Fibroblast of lung (primary cell): ENCODE measurements around the gene CLDN14. TPM values are rescaled to one million over a fixed set of nuclear protein-coding genes. Genes with fewer than 3 reads are reported as not detected.

Source experiments
- DNase-seq, 2 donors: peaks; one replicate each; pipeline versions ENCODE4 v3.0.0 to v3.0.0-alpha.2; 2010; ENCODE audit warnings: low read depth in 2 of 2
- H2AFZ ChIP-seq: 2 replicates; pipeline ENCODE4 v1.5.1; 2012; ENCODE audit warnings: low read length, control low read depth, inconsistent platforms
- H3K27ac ChIP-seq: 2 replicates; pipeline ENCODE4 v1.5.1; 2011; ENCODE audit warnings: low read length, control low read depth; ENCODE audit not compliant: insufficient read depth
- H3K27me3 ChIP-seq: 2 replicates; pipeline ENCODE4 v1.5.1; 2011; ENCODE audit warnings: mild to moderate bottlenecking, low read length; ENCODE audit not compliant: control insufficient read depth, insufficient read depth
- H3K36me3 ChIP-seq: 2 replicates; pipeline ENCODE4 v1.5.1; 2011; ENCODE audit warnings: low read length; ENCODE audit not compliant: control insufficient read depth, insufficient read depth
- H3K4me1 ChIP-seq: 2 replicates; pipeline ENCODE4 v1.5.1; 2011; ENCODE audit warnings: low read length; ENCODE audit not compliant: control insufficient read depth, insufficient read depth; ENCODE audit errors: extremely low read depth
- H3K4me2 ChIP-seq: 2 replicates; pipeline ENCODE4 v1.5.1; 2011; ENCODE audit warnings: low read length, control low read depth; ENCODE audit not compliant: insufficient read depth; ENCODE audit errors: extremely low read depth
- H3K4me3 ChIP-seq, 4 experiments: fragments of 200-600 bp in 1 of 4; sonication (generic) in 1 of 4; replicated peaks in 1 of 4; 2 replicates each; pipeline ENCODE4 v1.5.1; 2011 to 2016; ENCODE audit warnings: low read length in 4 of 4, low read depth in 3 of 4, mild to moderate bottlenecking in 3 of 4, control low read depth in 2 of 4, inconsistent platforms in 1 of 4, mixed read lengths in 1 of 4; ENCODE audit not compliant: insufficient read depth in 1 of 4; ENCODE audit errors: control extremely low read depth in 1 of 4
- H3K79me2 ChIP-seq: 2 replicates; pipeline ENCODE4 v1.5.1; 2012; ENCODE audit warnings: mild to moderate bottlenecking, low read length, inconsistent platforms; ENCODE audit not compliant: control insufficient read depth, insufficient read depth
- H3K9ac ChIP-seq: 2 replicates; pipeline ENCODE4 v1.5.1; 2011; ENCODE audit warnings: mild to moderate bottlenecking, low read length, control low read depth; ENCODE audit not compliant: insufficient read depth
- H3K9me3 ChIP-seq: 2 replicates; pipeline ENCODE4 v1.5.1; 2012; ENCODE audit warnings: low read depth, low read length; ENCODE audit not compliant: control insufficient read depth, insufficient read depth
- H4K20me1 ChIP-seq: 2 replicates; pipeline ENCODE4 v1.5.1; 2011; ENCODE audit warnings: low read length; ENCODE audit not compliant: control insufficient read depth, insufficient read depth; ENCODE audit errors: extremely low read depth
- EZH2 ChIP-seq: IDR thresholded peaks from 2 replicates; pipeline ENCODE4 v1.5.1; 2012; ENCODE audit warnings: low read length, control low read depth, mild to moderate bottlenecking; ENCODE audit errors: missing control alignments
- polyA plus RNA-seq, 2 donors: library from polyadenylated mRNA; depleted of rRNA in 1 of 2; stranded (reverse) in 1 of 2; unstranded in 1 of 2; fragments of >200 nt; gene quantifications; 2 replicates each; pipeline ENCODE4 v1.2.1, GENCODE V29; 2011 to 2012; ENCODE audit warnings: missing spikeins in 1 of 2
- total RNA-seq: library from RNA; depleted of rRNA; stranded (reverse); fragments of >200 nt; gene quantifications from 2 replicates; pipeline ENCODE4 v1.2.1, GENCODE V29; 2014
- TF ChIP-seq, protein P1 (sequence below), 2 donors: IDR thresholded peaks in 1 of 2; conservative IDR thresholded peaks in 1 of 2; 1 replicate in 1 of 2; 2 replicates in 1 of 2; pipeline ENCODE4 v1.5.1; 2011 to 2012; ENCODE audit warnings: low read length in 2 of 2, control low read depth in 1 of 2, inconsistent platforms in 1 of 2, low read depth in 1 of 2, mild to moderate bottlenecking in 1 of 2

Gene CLDN14
- total and polyA plus RNA-seq, 2 donors (not counting 1 experiment from before 2014, with no cell fraction given), result not detected

DNA sequence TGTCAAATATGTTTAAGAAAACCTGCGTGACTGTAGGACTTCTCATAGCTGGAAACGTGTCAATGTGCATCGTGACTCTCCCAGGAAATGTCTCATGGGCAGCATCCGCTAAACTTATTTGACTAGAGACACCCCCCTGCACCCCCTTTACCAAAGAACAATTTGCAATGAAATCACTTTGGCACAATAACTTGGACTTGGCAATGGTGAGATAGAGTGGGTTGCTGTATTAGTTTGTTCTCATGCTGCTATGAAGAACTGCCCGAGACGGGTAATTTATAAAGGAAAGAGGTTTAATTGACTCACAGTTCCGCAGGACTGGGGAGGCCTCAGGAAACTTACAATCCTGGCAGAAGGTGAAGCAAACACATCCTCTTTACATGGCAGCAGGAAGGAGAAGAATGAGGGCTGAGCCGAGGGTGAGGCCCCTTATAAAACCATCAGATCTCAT lies 13.8 kb downstream of the CLDN14 start:
- DNase-seq, result peak in 1 of 2 donors; percentile 65
- H3K9me3 ChIP-seq, result no peaks in the 10 kb centered on the region
- H3K79me2 ChIP-seq, result no peaks in the 10 kb centered on the region
- H3K4me1 ChIP-seq, result no peaks in the 10 kb centered on the region
- H3K4me2 ChIP-seq, result no peak overlapping the region
- H3K27ac ChIP-seq, result no peak overlapping the region
- TF ChIP-seq, protein P1, sequence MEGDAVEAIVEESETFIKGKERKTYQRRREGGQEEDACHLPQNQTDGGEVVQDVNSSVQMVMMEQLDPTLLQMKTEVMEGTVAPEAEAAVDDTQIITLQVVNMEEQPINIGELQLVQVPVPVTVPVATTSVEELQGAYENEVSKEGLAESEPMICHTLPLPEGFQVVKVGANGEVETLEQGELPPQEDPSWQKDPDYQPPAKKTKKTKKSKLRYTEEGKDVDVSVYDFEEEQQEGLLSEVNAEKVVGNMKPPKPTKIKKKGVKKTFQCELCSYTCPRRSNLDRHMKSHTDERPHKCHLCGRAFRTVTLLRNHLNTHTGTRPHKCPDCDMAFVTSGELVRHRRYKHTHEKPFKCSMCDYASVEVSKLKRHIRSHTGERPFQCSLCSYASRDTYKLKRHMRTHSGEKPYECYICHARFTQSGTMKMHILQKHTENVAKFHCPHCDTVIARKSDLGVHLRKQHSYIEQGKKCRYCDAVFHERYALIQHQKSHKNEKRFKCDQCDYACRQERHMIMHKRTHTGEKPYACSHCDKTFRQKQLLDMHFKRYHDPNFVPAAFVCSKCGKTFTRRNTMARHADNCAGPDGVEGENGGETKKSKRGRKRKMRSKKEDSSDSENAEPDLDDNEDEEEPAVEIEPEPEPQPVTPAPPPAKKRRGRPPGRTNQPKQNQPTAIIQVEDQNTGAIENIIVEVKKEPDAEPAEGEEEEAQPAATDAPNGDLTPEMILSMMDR (conservative IDR thresholded peaks at IDR 0.05 in 1 of 2, IDR thresholded peaks at IDR 0.05 in 1 of 2; ENCODE audit: low read depth in 1 of 2, low read length in 2 of 2), result no peak
- no peak for TF ChIP-seq EZH2
- H4K20me1 ChIP-seq, result no peaks in the 10 kb centered on the region
- H3K9ac ChIP-seq, result no peak overlapping the region
- H3K27me3 ChIP-seq, result no peaks in the 10 kb centered on the region
- H3K36me3 ChIP-seq, result no peaks in the 10 kb centered on the region
- H2AFZ ChIP-seq, result no peak overlapping the region
- H3K4me3 ChIP-seq, result no peak overlapping the region

- H3K79me2 ChIP-seq, result no peaks in the 10 kb centered on the region
- no peak overlapping the region for H3K4me2 ChIP-seq
- no peaks in the 10 kb centered on the region for H3K27me3 ChIP-seq
- H2AFZ ChIP-seq, result no peak overlapping the region
- H3K36me3 ChIP-seq, result no peaks in the 10 kb centered on the region
- no peaks in the 10 kb centered on the region for H3K4me1 ChIP-seq
- H3K9ac ChIP-seq, result no peak overlapping the region
- no peak overlapping the region for H3K4me3 ChIP-seq
- H3K9me3 ChIP-seq, result no peaks in the 10 kb centered on the region
- TF ChIP-seq, protein P1 (conservative IDR thresholded peaks at IDR 0.05 in 1 of 2, IDR thresholded peaks at IDR 0.05 in 1 of 2; ENCODE audit: low read depth in 1 of 2, low read length in 2 of 2), result no peak
- TF ChIP-seq EZH2, result no peak
- H3K27ac ChIP-seq, result no peak overlapping the region
- DNase-seq, result no peak
- H4K20me1 ChIP-seq, result no peaks in the 10 kb centered on the region
Measured at GRCh38 chr21:36465478-36465877, 14.4 kb downstream of the CLDN14 start.

DNA sequence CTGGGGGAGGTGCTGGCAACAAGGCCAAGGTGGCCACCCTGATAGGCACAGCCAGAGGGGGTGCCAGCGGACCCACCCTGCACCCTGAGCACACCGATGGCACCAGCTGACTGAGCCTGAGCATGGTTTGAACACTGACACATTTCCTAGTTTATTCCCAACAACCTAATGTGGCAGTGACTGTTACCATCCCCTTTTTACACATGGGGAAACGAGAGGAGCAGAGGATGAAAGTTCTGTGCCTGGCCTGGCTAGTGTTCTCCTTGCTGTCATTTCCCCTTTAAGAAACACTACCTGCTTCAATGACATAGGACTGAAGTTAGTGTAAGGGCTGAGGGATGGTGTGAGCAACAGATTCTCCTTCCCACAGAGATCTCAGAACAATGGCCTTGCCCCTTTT lies 15.3 kb downstream of the CLDN14 start:
- Histone ChIP-seq H3K4me2 (no peak overlapping the region), H4K20me1 (no peaks in the 10 kb centered on the region), H3K27ac (no peak overlapping the region), H3K9ac (no peak overlapping the region), H2AFZ (no peak overlapping the region), H3K79me2 (no peaks in the 10 kb centered on the region), H3K27me3 (no peaks in the 10 kb centered on the region), H3K4me3 (no peak overlapping the region), H3K36me3 (no peaks in the 10 kb centered on the region), H3K9me3 (no peaks in the 10 kb centered on the region), H3K4me1 (no peaks in the 10 kb centered on the region)
- no peak for DNase-seq
- no peak for TF ChIP-seq EZH2
- TF ChIP-seq, protein P1 (conservative IDR thresholded peaks at IDR 0.05 in 1 of 2, IDR thresholded peaks at IDR 0.05 in 1 of 2; ENCODE audit: low read depth in 1 of 2, low read length in 2 of 2), result no peak
